ENCODE data around the gene MCM10. TPM values are rescaled to one million over a fixed set of nuclear protein-coding genes. Genes with fewer than 3 reads are reported as not detected.

The MCM10 gene
- total RNA-seq, 1 donor from 2014 or later, result 2.5 TPM

Small RNAs within 50 kb of the gene (small RNA-seq; reads per million reads assigned to genes)
- gene RNU6-6P, result not detected

Other genes starting within 250 kb of the MCM10 start
- 12.8 TPM for gene CCDC3, start 159.8 kb upstream of the MCM10 start, total RNA-seq
- gene OPTN, start 61.4 kb upstream of the MCM10 start, total RNA-seq, result 73.3 TPM
- gene UCMA, start 72.8 kb downstream of the MCM10 start, total RNA-seq, result not detected
- 9.8 TPM for gene PHYH, start 138.5 kb downstream of the MCM10 start, total RNA-seq
- 34.9 TPM for gene SEPHS1, start 186.7 kb downstream of the MCM10 start, total RNA-seq